Activated T-helper 9 cell treated with anti-CD3 and anti-CD28 coated beads, Interleukin-2, amount 50 U/mL, for 16 hours (primary cell): ENCODE measurements around the gene LETM1.
A peak's percentile ranks its signal among the peaks of the same experiment; 100 is the strongest.

Experiments
- DNase-seq: peaks from one replicate; pipeline ENCODE4 v3.0.0-alpha.2; 2020; ENCODE audit warnings: low read depth

The LETM1 gene

GRCh38 chr4:1825326-1825725, 30.6 kb downstream of the LETM1 start:
- no peak for DNase-seq

- DNase-seq, result no peak
Observed at GRCh38 chr4:1824746-1825145, 31.2 kb downstream of the LETM1 start.

DNA sequence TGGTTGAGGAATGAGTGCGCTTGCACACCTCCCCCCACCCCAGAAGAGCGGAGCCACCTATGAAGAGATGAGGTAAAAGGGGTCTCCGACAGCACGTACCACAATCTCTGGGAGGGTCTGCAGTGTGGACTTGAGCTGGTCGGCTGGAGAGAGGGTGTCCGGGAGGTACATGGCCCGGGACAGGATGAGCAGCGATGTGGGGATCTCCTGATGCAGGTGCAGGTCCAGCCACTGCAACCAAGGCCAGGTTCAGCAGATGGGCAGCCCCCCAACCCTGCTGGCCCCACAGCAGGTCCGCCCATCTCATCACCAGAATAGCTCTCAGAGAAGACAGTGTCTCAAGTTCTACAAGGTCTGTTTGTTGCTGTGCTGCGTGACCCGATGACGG, 32.4 kb downstream of the LETM1 start:
- no peak for DNase-seq

- no peak for DNase-seq
Observed at GRCh38 chr4:1822568-1823544, 33.1 kb downstream of the LETM1 start.

- no peak for DNase-seq
Observed at GRCh38 chr4:1821679-1822567, 34.0 kb downstream of the LETM1 start.

DNA sequence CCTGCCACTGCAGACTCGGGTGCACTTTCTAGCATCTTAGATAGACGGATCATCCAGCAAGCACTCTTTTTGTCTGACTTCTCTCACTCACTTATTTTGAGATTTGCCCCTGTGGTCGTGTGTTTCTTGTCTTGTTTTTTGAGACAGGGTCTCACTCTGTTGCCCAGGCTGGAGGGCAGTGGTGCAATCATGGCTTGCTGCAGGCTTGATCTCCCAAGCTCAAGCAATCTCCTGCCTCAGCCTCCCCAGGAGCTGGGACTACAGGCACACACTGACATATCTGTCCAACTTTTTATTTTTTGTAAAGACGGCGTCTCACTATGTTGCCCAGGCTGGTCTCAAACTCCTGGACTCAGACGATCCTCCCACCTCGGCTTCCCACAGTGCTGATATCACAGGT, 36.1 kb downstream of the LETM1 start:
- DNase-seq, result no peak

- DNase-seq, result no peak
Observed at GRCh38 chr4:1819284-1819683, 36.7 kb downstream of the LETM1 start.

- no peak for DNase-seq
Observed at GRCh38 chr4:1815997-1816860, 39.7 kb downstream of the LETM1 start.

- no peak for DNase-seq
Observed at GRCh38 chr4:1815096-1815996, 40.6 kb downstream of the LETM1 start.

GRCh38 chr4:1814453-1814852, 41.5 kb downstream of the LETM1 start:
- no peak for DNase-seq

- DNase-seq, result no peak
Observed at GRCh38 chr4:1813915-1814314, 42.0 kb downstream of the LETM1 start.

- no peak for DNase-seq
Observed at GRCh38 chr4:1813231-1813630, 42.7 kb downstream of the LETM1 start.

DNA sequence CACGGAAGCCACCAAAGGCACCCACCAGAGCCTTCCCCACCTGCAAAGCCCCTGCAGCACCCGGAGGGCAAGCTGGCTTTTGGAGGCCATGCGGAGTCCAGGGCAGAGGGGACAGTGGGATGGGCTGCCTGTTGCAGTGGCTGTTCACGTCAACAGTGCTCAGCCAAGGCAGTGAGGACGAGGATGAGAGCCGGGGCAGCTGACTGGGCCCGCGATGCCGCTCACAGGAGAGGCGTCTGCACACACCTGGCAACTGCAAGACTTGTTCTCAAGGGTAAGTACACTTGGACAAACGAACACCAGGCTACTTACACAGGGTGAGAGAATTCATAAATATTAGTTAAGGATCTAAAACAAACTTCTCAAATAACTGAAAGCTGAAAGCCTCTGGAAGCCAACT, 43.2 kb downstream of the LETM1 start:
- no peak for DNase-seq

GRCh38 chr4:1810765-1811164, 45.2 kb downstream of the LETM1 start:
- no peak for DNase-seq

DNA sequence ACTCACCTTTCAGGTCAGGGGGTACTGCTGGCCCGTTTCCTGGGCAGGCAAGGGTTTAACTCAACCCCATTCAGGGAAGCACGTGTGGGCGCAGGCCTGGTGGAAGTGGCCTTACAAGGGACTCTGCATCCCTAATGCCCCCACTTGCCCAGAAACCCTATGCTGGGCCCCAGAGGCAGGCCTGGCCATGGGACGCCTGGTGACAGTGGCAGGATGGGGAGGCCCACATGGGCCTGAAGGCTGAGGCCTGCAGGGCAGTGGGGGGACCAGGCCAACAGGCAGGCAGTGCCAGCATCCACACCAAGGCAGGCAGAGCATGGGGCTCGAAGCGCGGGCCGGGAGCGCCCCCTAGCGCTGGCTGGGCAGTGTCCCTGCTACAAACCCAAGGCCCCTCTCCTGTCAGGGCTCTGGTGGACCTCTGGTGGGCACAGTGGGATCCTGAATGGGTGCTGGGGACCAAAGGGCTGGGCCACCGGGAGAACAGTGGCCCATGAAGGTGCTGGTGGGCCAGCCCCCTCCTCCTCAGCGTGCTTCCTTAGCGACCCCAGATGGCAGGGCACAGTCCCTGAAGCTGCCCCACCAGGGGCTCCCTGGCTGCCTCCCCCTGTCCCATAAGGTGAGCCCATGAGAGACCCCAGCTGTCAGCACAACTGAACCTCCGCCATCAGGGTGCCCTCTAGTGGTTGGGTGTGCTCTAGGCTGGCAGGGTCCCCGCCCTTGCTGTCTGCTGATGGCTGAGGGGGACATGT, 46.0 kb downstream of the LETM1 start:
- DNase-seq, result peak; percentile 40

DNA sequence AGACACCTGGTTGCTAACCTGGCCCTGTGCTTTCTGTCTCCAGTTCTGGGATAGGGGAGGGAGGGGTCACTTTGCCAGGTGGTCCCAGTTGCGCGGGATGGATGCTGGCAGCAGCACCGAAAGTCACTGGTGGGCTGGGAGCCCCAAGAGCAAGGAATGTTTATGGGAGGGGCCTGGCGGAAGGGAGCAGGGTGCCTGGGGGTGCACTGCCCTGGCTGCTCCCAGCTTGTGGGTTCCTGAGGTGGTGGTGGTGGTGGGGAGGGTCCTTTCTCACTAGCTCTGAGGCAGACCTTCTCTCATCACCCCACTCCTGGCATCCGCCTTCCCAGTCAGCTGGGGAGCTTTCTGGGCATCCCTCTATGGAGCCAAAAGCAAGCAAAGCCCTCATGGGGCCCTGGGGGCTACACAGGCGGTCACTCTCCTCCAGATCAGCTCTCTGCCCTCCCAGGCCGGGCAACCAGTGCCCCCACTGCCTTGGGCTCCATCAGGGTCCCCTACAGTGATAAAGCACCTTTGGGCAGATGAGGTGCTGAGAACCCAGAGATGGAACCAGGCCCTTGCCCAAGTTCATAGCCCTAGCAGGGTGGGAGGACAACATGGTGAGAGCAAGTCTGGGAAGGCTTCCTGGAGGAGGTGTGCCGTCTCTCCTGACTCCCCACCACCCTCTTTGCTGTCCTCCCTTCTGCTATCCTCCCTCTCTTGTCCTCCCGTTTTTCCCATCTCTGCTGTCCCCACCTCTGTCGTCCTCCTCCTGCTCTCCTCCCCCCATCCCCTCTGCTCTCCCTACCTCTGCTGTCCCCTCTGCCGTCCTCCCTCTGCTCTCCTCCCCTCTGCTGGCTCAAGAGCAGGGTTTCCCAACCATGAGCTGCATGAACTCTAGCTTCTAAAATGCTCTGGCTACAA, 46.9 kb downstream of the LETM1 start:
- DNase-seq, result no peak

- DNase-seq, result no peak
Observed at GRCh38 chr4:1808396-1808795, 47.6 kb downstream of the LETM1 start.

DNA sequence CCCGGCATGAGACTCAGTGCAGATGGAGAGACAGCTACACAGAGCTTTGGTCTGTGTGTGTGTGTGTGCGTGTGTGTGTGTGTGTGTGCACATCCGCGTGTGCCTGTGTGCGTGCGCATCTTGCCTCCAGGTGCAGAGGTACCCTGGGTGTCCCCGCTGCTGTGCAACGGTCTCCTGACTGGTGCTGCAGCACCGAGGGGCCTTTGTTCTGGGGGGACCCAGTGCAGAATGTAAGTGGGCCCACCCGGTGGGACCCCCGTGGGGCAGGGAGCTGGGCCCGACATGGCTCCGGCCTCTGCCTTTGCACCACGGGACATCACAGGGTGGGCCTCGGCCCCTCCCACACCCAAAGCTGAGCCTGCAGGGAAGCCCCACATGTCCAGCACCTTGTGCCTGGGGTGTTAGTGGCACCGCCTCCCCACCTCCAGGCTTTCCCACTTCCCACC, 48.6 kb downstream of the LETM1 start:
- no peak for DNase-seq
